ENCODE measurements around the gene IZUMO4.
"Not testable (repeated sequence)": the region's sequence is repeated elsewhere in the genome, so short reads cannot be mapped to it uniquely, and the experiment has no call there.

The IZUMO4 gene

GRCh38 chr19:2110822-2111221 is 14.1 kb downstream of the IZUMO4 start:
- no peak for DNase-seq

GRCh38 chr19:2111425-2111824 is 14.7 kb downstream of the IZUMO4 start:
- no peak for DNase-seq

- no peak for DNase-seq
Measured at GRCh38 chr19:2111886-2112285, 15.2 kb downstream of the IZUMO4 start.

- DNase-seq: no peak
Measured at GRCh38 chr19:2112516-2113320, 16.0 kb downstream of the IZUMO4 start.

- DNase-seq: no peak
Measured at GRCh38 chr19:2113439-2114211, 16.9 kb downstream of the IZUMO4 start.

GRCh38 chr19:2114218-2114617 is 17.5 kb downstream of the IZUMO4 start:
- no peak for DNase-seq

GRCh38 chr19:2114821-2115220 is 18.1 kb downstream of the IZUMO4 start:
- DNase-seq: no peak

- no peak for DNase-seq
Measured at GRCh38 chr19:2115324-2115723, 18.6 kb downstream of the IZUMO4 start.

- DNase-seq: no peak
Measured at GRCh38 chr19:2115911-2116426, 19.3 kb downstream of the IZUMO4 start.

- no peak for DNase-seq
Measured at GRCh38 chr19:2116507-2116906, 19.8 kb downstream of the IZUMO4 start.

- DNase-seq: no peak
Measured at GRCh38 chr19:2117215-2117960, 20.7 kb downstream of the IZUMO4 start.

- no peak for DNase-seq
Measured at GRCh38 chr19:2118438-2118837, 21.7 kb downstream of the IZUMO4 start.

- DNase-seq: no peak
Measured at GRCh38 chr19:2119921-2120785, 23.4 kb downstream of the IZUMO4 start.

- DNase-seq: no peak
Measured at GRCh38 chr19:2120821-2121220, 24.1 kb downstream of the IZUMO4 start.

GRCh38 chr19:2121416-2122051 is 24.8 kb downstream of the IZUMO4 start:
- DNase-seq: no peak

- DNase-seq: no peak
Measured at GRCh38 chr19:2122251-2122650, 25.5 kb downstream of the IZUMO4 start.

- no peak for DNase-seq
Measured at GRCh38 chr19:2122982-2123381, 26.3 kb downstream of the IZUMO4 start.

GRCh38 chr19:2123682-2124387 is 27.1 kb downstream of the IZUMO4 start:
- no peak for DNase-seq

GRCh38 chr19:2126879-2127518 is 30.3 kb downstream of the IZUMO4 start:
- DNase-seq: no peak

GRCh38 chr19:2127758-2128157 is 31.0 kb downstream of the IZUMO4 start:
- DNase-seq: no peak

- not testable (repeated sequence) for DNase-seq
Measured at GRCh38 chr19:2128252-2128651, 31.5 kb downstream of the IZUMO4 start.
